ENCODE measurements around the gene POLR1D.

- TF ChIP-seq POLR2AphosphoS5 (IDR thresholded peaks at IDR 0.05) (no peak), POLR2A (IDR thresholded peaks at IDR 0.05) (no peak), CTCF (IDR thresholded peaks at IDR 0.05) (no peak)
These were observed 21.8 kb downstream of the POLR1D start for GRCh38 chr13:27643334-27644132.

All from prostate gland (tissue), 2 donors.